Measurements from ENCODE around the gene PRIMPOL. TPM values are rescaled to one million over a fixed set of nuclear protein-coding genes. Genes with fewer than 3 reads are reported as not detected.

PRIMPOL gene
- total and polyA plus RNA-seq, 2 of the 4 experiments (the other 2 are of a cell fraction), result 5.6 to 8.8 TPM

DNA sequence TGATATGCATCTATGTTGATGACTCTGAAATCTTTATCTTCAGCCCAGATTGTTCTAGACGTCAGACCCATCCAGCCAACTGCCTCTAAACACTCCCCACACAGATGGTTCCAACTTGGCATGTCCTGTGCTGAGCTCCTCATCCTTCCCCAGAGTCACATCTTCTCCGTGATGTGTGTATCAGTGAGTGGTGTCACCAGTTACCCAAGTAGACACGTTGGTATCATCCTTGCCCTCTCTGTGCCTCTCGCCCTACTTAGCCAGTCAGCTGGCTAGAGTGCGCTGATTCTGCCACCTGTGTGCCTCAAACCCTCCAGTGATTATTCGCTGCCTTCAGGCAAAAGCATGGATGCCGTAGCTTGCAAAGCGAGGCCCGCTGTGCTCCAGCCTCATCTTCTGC is 18.6 kb downstream of the PRIMPOL start:
- 100% methylated on average over 5 of the region's 9 CpGs; no CpG with 5 or more reads in 1 of the 2 experiments for whole genome bisulfite sequencing, 2 experiments (ENCODE audit: extremely low coverage in 2 of 2, insufficient read length in 1 of 2)
- dilution Hi-C loops (cut with HindIII; ENCODE audit: low sequenced_read_pairs, unreplicated experiment), result no loop called here
- no peak overlapping the region for H4K8ac ChIP-seq (ENCODE audit: low read depth in 2 of 2, low read length in 2 of 2)
- peaks cover 3% of the 10 kb centered on the region for H3K4me1 ChIP-seq (ENCODE audit: control insufficient read depth, insufficient read depth, low read length)
- no peak overlapping the region for H3K56ac ChIP-seq (ENCODE audit: extremely low read depth, insufficient read depth, low read length)
- no peaks in the 10 kb centered on the region for H4K20me1 ChIP-seq (ENCODE audit: insufficient read depth, low read length)
- H3K79me1 ChIP-seq (ENCODE audit: low read depth in 1 of 2, low read length in 2 of 2), result no peaks in the 10 kb centered on the region; a peak in 1 of 4 replicates
- H3K14ac ChIP-seq (replicated peaks; ENCODE audit: low read depth, low read length), result no peak overlapping the region
- BruUV-seq (replicated peaks), result no TSS peak
- no peaks in the 10 kb centered on the region for H3K9me3 ChIP-seq (ENCODE audit: control insufficient read depth, insufficient read depth, low read length)
- no peak overlapping the region for H3K4me3 ChIP-seq (ENCODE audit: insufficient read depth, low read depth, low read length)
- DNase-seq, result no peak
- intact Hi-C loops (cut with micrococcal nuclease), result no loop called here
- H3K36me3 ChIP-seq (ENCODE audit: control insufficient read depth, insufficient read depth, low read length), result peaks cover 16% of the 10 kb centered on the region
- H3K9me1 ChIP-seq (ENCODE audit: insufficient read depth, low read length), result 0 out of 2 replicates have a peak, but pooled peaks cover 5% of the 10 kb centered on the region
- no peak overlapping the region for H3K4ac ChIP-seq (ENCODE audit: low read depth, low read length)
- no peak overlapping the region for H2BK15ac ChIP-seq (ENCODE audit: low read depth, low read length)
- ChIA-PET POLR2A (ENCODE audit: unreplicated experiment) (no interaction called here), CTCF (interaction anchor here (1.0 kb wide), 1 partner anchor 11 kb away, joined by 3 read pairs; no protein-coding TSS in a partner anchor)
- TF ChIP-seq FOS (IDR thresholded peaks at IDR 0.05; ENCODE audit: low read depth, low read length) (no peak), MAFK (IDR thresholded peaks at IDR 0.05; ENCODE audit: low read depth, low read length) (no peak), RCOR1 (IDR thresholded peaks at IDR 0.05; ENCODE audit: insufficient replicate concordance, low read length) (no peak), RFX5 (IDR thresholded peaks at IDR 0.05; ENCODE audit: low read depth, low read length) (no peak), CEBPB (IDR thresholded peaks at IDR 0.05; ENCODE audit: low read depth, low read length) (no peak), MXI1 (IDR thresholded peaks at IDR 0.05; ENCODE audit: borderline replicate concordance, low read depth, low read length) (no peak), RAD21 (IDR thresholded peaks at IDR 0.05; ENCODE audit: low read length) (no peak), SMC3 (IDR thresholded peaks at IDR 0.05; ENCODE audit: low read depth, low read length) (no peak), MAZ (IDR thresholded peaks at IDR 0.05; ENCODE audit: borderline replicate concordance, low read depth, low read length) (no peak), BHLHE40 (IDR thresholded peaks at IDR 0.05; ENCODE audit: low read depth, low read length) (no peak), NFE2L2 (IDR thresholded peaks at IDR 0.05; ENCODE audit: low read depth, low read length) (no peak), POLR2A (IDR thresholded peaks at IDR 0.05; ENCODE audit: low read depth, low read length) (no peak), CHD1 (IDR thresholded peaks at IDR 0.05; ENCODE audit: low read depth, low read length) (no peak)
- TF ChIP-seq, protein P1, sequence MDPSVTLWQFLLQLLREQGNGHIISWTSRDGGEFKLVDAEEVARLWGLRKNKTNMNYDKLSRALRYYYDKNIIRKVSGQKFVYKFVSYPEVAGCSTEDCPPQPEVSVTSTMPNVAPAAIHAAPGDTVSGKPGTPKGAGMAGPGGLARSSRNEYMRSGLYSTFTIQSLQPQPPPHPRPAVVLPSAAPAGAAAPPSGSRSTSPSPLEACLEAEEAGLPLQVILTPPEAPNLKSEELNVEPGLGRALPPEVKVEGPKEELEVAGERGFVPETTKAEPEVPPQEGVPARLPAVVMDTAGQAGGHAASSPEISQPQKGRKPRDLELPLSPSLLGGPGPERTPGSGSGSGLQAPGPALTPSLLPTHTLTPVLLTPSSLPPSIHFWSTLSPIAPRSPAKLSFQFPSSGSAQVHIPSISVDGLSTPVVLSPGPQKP (IDR thresholded peaks at IDR 0.05; ENCODE audit: borderline replicate concordance, low read depth, low read length), result no peak
- TF ChIP-seq, protein P2, sequence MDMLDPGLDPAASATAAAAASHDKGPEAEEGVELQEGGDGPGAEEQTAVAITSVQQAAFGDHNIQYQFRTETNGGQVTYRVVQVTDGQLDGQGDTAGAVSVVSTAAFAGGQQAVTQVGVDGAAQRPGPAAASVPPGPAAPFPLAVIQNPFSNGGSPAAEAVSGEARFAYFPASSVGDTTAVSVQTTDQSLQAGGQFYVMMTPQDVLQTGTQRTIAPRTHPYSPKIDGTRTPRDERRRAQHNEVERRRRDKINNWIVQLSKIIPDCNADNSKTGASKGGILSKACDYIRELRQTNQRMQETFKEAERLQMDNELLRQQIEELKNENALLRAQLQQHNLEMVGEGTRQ (IDR thresholded peaks at IDR 0.05; ENCODE audit: low read depth, low read length), result no peak
- TF ChIP-seq, protein P3, sequence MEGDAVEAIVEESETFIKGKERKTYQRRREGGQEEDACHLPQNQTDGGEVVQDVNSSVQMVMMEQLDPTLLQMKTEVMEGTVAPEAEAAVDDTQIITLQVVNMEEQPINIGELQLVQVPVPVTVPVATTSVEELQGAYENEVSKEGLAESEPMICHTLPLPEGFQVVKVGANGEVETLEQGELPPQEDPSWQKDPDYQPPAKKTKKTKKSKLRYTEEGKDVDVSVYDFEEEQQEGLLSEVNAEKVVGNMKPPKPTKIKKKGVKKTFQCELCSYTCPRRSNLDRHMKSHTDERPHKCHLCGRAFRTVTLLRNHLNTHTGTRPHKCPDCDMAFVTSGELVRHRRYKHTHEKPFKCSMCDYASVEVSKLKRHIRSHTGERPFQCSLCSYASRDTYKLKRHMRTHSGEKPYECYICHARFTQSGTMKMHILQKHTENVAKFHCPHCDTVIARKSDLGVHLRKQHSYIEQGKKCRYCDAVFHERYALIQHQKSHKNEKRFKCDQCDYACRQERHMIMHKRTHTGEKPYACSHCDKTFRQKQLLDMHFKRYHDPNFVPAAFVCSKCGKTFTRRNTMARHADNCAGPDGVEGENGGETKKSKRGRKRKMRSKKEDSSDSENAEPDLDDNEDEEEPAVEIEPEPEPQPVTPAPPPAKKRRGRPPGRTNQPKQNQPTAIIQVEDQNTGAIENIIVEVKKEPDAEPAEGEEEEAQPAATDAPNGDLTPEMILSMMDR (conservative IDR thresholded peaks at IDR 0.05; ENCODE audit: low read depth, low read length), result no peak
- no peak overlapping the region for H3K23ac ChIP-seq (ENCODE audit: low read depth, low read length)
- H3K9ac ChIP-seq (ENCODE audit: low read depth, low read length), result no peak overlapping the region
- H3K18ac ChIP-seq (ENCODE audit: low read depth, low read length), result no peak overlapping the region
- no peak overlapping the region for H3K27ac ChIP-seq (ENCODE audit: insufficient read depth, low read length)
- no peak overlapping the region for H4K5ac ChIP-seq (ENCODE audit: low read depth, low read length)
- H2BK20ac ChIP-seq (ENCODE audit: low read depth, low read length), result no peak overlapping the region
- no peak overlapping the region for H4K91ac ChIP-seq (ENCODE audit: insufficient read depth, low read depth, low read length)
- in situ Hi-C loops (cut with MboI; ENCODE audit: low sequenced_read_pairs), result no loop called here
- H2BK5ac ChIP-seq (ENCODE audit: low read depth, low read length, poor library complexity, severe bottlenecking), result no peak overlapping the region
- H2BK120ac ChIP-seq (ENCODE audit: low read depth, low read length), result no peak overlapping the region
- H3K27me3 ChIP-seq (ENCODE audit: control insufficient read depth, insufficient read depth, low read length), result no peaks in the 10 kb centered on the region
- H2AK9ac ChIP-seq (replicated peaks; ENCODE audit: low read depth, low read length, poor library complexity), result no peak overlapping the region
- ATAC-seq (ENCODE audit: low read depth), result no peak
- H2AK5ac ChIP-seq (ENCODE audit: low read depth, low read length), result no peak overlapping the region
- H3K4me2 ChIP-seq (ENCODE audit: low read depth, low read length), result no peak overlapping the region
- no peak overlapping the region for H2AFZ ChIP-seq (replicated peaks; ENCODE audit: low read length, poor library complexity)

Data from IMR-90 (cell line).